Left ventricle myocardium inferior (tissue), 1 donor: ENCODE measurements around the gene CRTAP. TPM values are rescaled to one million over a fixed set of nuclear protein-coding genes. Genes with fewer than 3 reads are reported as not detected.
"Not testable (repeated sequence)": the region's sequence is repeated elsewhere in the genome, so short reads cannot be mapped to it uniquely, and the experiment has no call there.

ENCODE experiments used
- DNase-seq: peaks from one replicate; pipeline ENCODE4 v3.0.0-alpha.2; 2020
- H3K27ac ChIP-seq: fragments of 200-600 bp; replicated peaks from 2 replicates; pipeline ENCODE4 v1.8.0; 2021
- H3K27me3 ChIP-seq: fragments of 200-600 bp; 2 replicates; pipeline ENCODE4 v1.8.0; 2021; ENCODE audit warnings: low read depth
- H3K36me3 ChIP-seq: fragments of 200-600 bp; 2 replicates; pipeline ENCODE4 v1.8.0; 2021
- H3K4me1 ChIP-seq: fragments of 200-600 bp; 2 replicates; pipeline ENCODE4 v1.8.0; 2021
- H3K4me3 ChIP-seq: fragments of 200-600 bp; 2 replicates; pipeline ENCODE4 v1.8.0; 2021; ENCODE audit warnings: mild to moderate bottlenecking, moderate library complexity
- H3K9me3 ChIP-seq: fragments of 200-600 bp; replicated peaks from 2 replicates; pipeline ENCODE4 v1.8.0; 2021
- intact Hi-C: fragments of 100-400 bp; cut with micrococcal nuclease; formaldehyde crosslinking; loops from one replicate; pipeline ENCODE4 v1.11.0; 2022
- total RNA-seq: library from RNA; stranded (reverse); fragmentation: NEBNext Ultra II Directional; extraction: Animal tissue kit (Norgen Biotek cat#: 25700); gene quantifications from one replicate; pipeline ENCODE4 v1.2.1, GENCODE V29; 2021
- TF ChIP-seq, protein P1 (sequence below): fragments of 200-600 bp; IDR thresholded peaks from 2 replicates; pipeline ENCODE4 v1.8.0; 2021; ENCODE audit warnings: antibody characterized with exemption, mild to moderate bottlenecking, borderline replicate concordance
- donor health status: DM: no; HTN: yes; CAD: no; lungs with severe emphysema.

Gene CRTAP
- total RNA-seq, 1 donor from 2014 or later, result 95.1 TPM

DNA sequence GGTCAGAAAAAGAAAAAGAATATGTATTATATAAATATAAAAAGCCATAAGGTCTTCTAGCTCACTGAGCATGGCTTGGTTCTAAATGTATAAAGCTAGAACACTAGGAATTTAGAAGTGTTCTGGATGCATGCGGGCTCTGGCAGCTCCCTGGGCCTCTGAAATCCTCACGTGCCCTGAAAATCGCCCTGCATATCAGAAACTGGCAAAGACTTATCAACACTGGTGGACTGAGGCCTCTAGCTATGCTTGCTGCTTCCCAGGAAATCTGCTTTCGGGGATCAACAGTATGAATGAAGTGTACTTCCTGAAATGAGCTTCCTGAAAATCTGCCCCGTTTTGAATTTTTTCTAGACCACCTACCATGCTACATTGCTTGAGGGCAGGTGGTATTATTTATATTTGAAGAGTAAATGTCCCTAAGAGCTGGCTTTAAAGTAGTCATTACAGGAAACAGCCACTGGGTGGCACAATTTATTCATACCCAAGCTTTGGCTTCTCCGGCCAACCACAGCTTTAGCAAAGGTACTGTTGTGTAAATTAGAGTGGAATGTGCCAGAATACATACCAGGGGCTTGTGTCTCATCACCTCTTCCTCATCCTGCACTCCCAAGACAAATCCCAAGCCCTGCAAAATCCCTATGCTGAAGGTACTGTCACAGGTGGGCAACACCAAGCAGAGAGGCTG, 17.7 kb downstream of the CRTAP start:
- Histone ChIP-seq H3K4me3 (no peak overlapping the region), H3K36me3 (peaks cover 71% of the 10 kb centered on the region), H3K27me3 (no peaks in the 10 kb centered on the region), H3K27ac (no peak overlapping the region), H3K4me1 (peaks cover 11% of the 10 kb centered on the region), H3K9me3 (no peaks in the 10 kb centered on the region)
- TF ChIP-seq, protein P1, sequence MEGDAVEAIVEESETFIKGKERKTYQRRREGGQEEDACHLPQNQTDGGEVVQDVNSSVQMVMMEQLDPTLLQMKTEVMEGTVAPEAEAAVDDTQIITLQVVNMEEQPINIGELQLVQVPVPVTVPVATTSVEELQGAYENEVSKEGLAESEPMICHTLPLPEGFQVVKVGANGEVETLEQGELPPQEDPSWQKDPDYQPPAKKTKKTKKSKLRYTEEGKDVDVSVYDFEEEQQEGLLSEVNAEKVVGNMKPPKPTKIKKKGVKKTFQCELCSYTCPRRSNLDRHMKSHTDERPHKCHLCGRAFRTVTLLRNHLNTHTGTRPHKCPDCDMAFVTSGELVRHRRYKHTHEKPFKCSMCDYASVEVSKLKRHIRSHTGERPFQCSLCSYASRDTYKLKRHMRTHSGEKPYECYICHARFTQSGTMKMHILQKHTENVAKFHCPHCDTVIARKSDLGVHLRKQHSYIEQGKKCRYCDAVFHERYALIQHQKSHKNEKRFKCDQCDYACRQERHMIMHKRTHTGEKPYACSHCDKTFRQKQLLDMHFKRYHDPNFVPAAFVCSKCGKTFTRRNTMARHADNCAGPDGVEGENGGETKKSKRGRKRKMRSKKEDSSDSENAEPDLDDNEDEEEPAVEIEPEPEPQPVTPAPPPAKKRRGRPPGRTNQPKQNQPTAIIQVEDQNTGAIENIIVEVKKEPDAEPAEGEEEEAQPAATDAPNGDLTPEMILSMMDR, result peak; percentile 79
- no peak for DNase-seq
- intact Hi-C loops, result loop anchor here (5.0 kb wide), 1 partner anchor 241 kb away; no protein-coding TSS in a partner anchor

GRCh38 chr3:33132019-33132360, 18.2 kb downstream of the CRTAP start:
- H3K27me3 ChIP-seq, result no peaks in the 10 kb centered on the region
- H3K27ac ChIP-seq, result no peak overlapping the region
- H3K9me3 ChIP-seq, result no peaks in the 10 kb centered on the region
- no peak overlapping the region for H3K4me3 ChIP-seq
- H3K36me3 ChIP-seq, result peaks cover 71% of the 10 kb centered on the region
- DNase-seq, result no peak
- H3K4me1 ChIP-seq, result peaks cover 11% of the 10 kb centered on the region
- intact Hi-C loops, result loop anchor here (5.0 kb wide), 1 partner anchor 240 kb away; no protein-coding TSS in a partner anchor
- TF ChIP-seq, protein P1, result no peak

- peaks cover 11% of the 10 kb centered on the region for H3K4me1 ChIP-seq
- no peaks in the 10 kb centered on the region for H3K27me3 ChIP-seq
- intact Hi-C loops, result loop anchor here (5.0 kb wide), 1 partner anchor 238 kb away; no protein-coding TSS in a partner anchor
- H3K9me3 ChIP-seq, result no peaks in the 10 kb centered on the region
- H3K4me3 ChIP-seq, result no peak overlapping the region
- H3K36me3 ChIP-seq, result peaks cover 72% of the 10 kb centered on the region
- no peak overlapping the region for H3K27ac ChIP-seq
- TF ChIP-seq, protein P1, result no peak
- DNase-seq, result no peak
Observed at GRCh38 chr3:33134026-33134625, 20.3 kb downstream of the CRTAP start.

- Histone ChIP-seq H3K27ac (no peak overlapping the region), H3K27me3 (no peaks in the 10 kb centered on the region), H3K4me1 (peaks cover 6% of the 10 kb centered on the region), H3K9me3 (no peaks in the 10 kb centered on the region), H3K36me3 (peaks cover 70% of the 10 kb centered on the region), H3K4me3 (no peak overlapping the region)
- no peak for DNase-seq
- intact Hi-C loops, result no loop called here
- TF ChIP-seq, protein P1, result no peak
Observed at GRCh38 chr3:33137691-33138090, 23.9 kb downstream of the CRTAP start.

DNA sequence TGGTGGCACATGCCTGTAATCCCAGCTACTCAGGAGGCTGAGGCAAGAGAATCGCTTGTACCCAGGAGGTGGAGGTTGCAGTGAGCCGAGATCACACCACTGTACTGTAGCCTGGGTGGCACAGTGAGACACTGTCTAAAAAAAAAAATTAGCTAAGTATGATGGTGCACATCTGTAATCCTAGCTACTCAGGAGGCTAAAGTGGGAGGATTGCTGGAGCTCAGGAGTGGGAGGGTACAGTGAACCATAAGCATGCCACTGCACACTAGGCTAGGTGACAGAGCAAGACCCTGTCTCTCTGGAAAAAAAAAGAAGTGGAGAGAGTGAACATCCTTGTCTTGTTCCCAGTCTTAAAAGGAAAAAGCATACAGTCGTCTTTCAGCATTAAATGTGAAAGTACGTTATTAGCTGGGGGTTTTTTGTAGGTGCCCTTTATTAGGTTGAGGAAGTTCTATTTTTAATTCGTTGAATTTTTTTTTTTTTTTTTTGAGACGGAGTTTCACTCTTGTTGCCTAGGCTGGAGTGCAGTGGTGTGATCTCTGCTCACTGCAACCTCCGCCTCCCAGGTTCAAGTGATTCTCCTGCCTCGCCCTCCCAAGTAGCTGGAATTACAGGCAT, 25.3 kb downstream of the CRTAP start:
- H3K27me3 ChIP-seq, intact Hi-C loops, H3K4me1 ChIP-seq: not testable (repeated sequence)

DNA sequence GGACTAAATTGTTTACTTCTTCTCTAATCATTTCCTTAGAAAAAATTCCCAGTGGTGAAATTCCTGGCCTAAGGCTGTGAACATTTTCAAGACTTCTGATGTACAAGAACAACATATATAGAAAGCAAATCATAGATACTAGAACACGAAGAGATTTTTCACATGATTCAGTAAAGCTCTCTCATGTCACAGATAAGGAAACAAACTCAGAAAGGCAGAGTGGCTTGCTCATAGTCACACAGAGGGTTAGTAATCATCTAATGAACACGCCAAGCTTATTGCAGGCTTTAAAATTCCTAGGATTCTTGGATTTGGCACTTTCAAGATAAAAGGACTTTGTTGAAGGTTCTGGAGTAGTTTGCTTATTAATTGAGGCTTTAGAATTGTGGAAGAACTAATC, 26.2 kb downstream of the CRTAP start:
- Histone ChIP-seq H3K4me1 (peaks cover 6% of the 10 kb centered on the region), H3K9me3 (no peaks in the 10 kb centered on the region), H3K27me3 (no peaks in the 10 kb centered on the region), H3K36me3 (peaks cover 58% of the 10 kb centered on the region), H3K4me3 (no peak overlapping the region), H3K27ac (no peak overlapping the region)
- TF ChIP-seq, protein P1, result no peak
- intact Hi-C loops, result no loop called here
- DNase-seq, result no peak

More for the DNA sequence above, 25.3 kb downstream of the CRTAP start:
- H3K4me3 ChIP-seq, H3K27ac ChIP-seq, DNase-seq, H3K9me3 ChIP-seq: not testable (repeated sequence)
- peaks cover 64% of the 10 kb centered on the region for H3K36me3 ChIP-seq
